ENCODE data around the gene MEIS1. TPM values are rescaled to one million over a fixed set of nuclear protein-coding genes. Genes with fewer than 3 reads are reported as not detected.

The MEIS1 gene
- total RNA-seq, 3 donors from 2014 or later: 23.2 to 196 (median 33.4) TPM

DNA sequence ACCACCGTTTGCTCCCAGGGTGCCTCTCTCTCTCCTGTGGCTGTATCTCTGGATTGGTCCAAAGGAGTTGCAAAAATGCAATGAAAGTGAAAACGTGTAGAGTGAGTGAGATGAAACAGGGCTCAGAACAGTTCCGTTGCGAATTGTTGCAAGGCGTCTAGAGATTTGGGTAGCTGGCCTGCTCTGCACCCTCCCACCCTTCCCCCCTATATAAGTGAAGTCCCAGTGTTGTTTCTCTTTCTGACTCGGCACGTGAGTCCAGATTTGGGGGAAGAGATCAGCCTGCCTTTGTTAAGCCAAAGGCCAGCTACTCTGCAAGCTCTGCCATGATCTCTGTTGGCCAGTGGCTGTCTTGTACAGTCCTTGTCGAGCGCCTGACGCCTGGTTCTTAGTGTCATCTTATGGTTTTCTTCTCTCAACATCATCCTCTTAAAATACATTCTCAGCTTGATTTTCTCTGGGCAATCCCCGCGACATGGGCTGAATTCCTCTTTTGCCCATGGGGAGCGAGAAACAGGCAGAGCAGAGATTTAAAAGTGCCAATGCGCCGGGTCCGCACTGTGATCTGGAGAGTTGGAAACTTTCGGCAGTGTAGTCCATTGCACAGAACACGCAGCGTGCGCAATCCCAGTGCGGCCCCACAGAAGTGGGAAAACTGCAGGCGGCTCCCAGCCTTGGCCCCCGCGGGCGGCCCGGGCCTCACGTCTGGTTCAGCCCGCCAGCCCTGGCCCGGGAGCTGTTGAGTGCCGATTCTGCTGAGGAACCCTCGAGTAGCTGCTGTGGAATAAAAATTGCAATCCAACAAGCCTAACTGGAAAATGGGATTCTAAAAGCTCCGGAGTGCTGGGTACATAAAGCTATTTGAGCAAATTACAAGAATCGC lies 9.3 kb downstream of the MEIS1 start:
- Histone ChIP-seq H3K4me1 (ENCODE audit: low read depth) (no peaks in the 10 kb centered on the region), H3K9me3 (no peaks in the 10 kb centered on the region), H3K4me3 (no peak overlapping the region), H3K36me3 (ENCODE audit: low read depth) (no peaks in the 10 kb centered on the region)
- intact Hi-C loops (cut with DNase I, micrococcal nuclease): loop anchor here in 1 of 2 donors (5.0 kb wide), 1 partner anchor 248 kb away; no protein-coding TSS in a partner anchor
- TF ChIP-seq, protein P1, sequence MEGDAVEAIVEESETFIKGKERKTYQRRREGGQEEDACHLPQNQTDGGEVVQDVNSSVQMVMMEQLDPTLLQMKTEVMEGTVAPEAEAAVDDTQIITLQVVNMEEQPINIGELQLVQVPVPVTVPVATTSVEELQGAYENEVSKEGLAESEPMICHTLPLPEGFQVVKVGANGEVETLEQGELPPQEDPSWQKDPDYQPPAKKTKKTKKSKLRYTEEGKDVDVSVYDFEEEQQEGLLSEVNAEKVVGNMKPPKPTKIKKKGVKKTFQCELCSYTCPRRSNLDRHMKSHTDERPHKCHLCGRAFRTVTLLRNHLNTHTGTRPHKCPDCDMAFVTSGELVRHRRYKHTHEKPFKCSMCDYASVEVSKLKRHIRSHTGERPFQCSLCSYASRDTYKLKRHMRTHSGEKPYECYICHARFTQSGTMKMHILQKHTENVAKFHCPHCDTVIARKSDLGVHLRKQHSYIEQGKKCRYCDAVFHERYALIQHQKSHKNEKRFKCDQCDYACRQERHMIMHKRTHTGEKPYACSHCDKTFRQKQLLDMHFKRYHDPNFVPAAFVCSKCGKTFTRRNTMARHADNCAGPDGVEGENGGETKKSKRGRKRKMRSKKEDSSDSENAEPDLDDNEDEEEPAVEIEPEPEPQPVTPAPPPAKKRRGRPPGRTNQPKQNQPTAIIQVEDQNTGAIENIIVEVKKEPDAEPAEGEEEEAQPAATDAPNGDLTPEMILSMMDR (IDR thresholded peaks at IDR 0.05): no peak
- ATAC-seq (no peak), DNase-seq (no peak)

DNA sequence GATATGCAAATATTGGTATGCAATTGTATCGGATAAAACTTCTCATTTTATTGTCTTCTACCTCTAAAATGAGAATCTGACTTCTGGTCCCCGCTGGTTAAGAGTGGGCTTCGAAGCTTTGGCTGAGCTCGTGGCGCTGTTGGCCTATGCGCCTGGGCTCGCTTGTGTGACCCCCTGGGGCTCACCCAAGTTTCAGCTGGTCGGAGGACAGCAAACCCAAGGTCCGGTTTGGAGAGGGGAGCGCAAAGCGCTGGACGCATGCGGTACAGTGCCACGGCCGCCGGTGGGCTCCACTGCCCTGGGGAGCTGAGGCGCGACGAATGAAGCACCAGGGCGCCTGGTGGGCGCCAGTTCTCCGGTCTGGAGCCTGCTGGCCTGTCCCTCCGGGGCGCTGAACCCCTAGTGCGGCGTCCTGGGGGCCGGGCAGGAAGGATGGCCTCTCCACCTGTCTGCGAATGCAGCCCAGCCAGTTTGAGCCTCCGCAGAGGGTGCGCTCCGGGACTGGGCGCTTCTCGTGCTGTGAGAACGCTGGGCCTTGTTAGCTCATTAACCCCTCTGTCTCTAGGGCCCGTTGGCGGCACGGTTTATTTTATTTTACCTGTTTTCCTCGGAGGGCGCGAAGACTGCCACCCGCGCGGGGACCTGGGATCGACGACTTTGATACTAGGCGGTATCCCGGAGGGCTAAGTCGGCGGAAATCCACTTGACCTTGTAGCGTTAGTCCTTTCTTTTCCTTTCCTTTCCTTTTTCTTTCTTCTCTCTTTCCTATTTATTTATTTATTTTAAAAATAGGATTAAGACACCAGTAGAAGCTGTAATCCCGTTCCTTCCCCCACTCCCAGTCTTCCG lies 10.4 kb downstream of the MEIS1 start:
- no peak for ATAC-seq
- no peaks in the 10 kb centered on the region for H3K4me1 ChIP-seq (ENCODE audit: low read depth)

DNA sequence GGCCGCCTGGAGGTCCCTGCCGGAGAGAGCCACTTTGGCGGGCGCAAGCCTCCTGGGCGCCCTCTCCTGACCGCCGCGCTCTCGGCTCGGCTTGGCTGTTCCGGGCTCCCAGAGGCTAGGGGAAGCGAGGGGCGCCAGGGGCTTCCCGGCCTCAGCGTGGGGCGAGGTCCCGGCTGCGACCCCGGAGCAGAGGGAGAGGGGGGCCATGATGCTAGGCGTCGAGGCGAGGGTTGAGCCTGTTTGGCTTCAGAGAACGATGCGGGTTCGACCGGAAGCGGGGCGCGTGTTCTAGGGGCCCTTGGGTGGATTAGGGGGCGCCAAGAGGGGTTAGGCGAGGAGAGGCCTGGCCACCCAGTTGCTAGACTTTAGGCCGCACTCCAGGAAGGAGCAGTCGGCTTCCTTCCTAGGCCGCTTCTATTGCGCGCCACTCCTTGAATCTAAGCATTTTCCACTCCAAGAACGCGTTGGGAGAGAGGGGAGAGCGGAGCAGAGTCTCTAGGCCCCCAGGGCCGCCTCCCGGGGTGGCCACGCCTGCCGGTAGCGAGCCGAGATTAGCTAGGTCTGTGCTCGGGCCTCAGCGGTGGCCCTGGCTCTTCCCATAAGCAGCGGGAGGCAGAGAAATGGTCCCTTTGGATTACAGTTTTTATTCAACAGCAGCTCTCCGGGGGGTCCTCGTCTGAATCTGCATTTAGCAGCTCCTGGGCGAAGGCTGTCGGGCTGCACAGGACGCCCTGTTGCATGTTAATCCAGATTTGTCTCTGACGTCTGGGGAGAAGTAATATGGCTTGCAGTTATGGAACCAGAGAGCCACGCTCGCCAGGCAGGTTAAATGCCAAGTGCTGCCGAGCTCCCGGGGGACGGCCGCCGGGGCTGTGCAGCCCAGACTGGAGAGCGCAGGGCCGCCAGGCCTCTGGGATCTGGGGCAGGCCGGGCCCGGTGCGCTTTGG lies 11.3 kb downstream of the MEIS1 start:
- ATAC-seq (peak; percentile 38), DNase-seq (peak in 2 of 3 donors; percentile 36 to 55)
- intact Hi-C loops (cut with DNase I, micrococcal nuclease): no loop called here
- H3K9me3 ChIP-seq: no peaks in the 10 kb centered on the region
- TF ChIP-seq, protein P1 (IDR thresholded peaks at IDR 0.05): no peak
- H3K4me3 ChIP-seq: no peak overlapping the region
- no peaks in the 10 kb centered on the region for H3K4me1 ChIP-seq (ENCODE audit: low read depth)
- no peaks in the 10 kb centered on the region for H3K36me3 ChIP-seq (ENCODE audit: low read depth)

More for the DNA sequence above, 10.4 kb downstream of the MEIS1 start:
- H3K4me3 ChIP-seq: no peak overlapping the region
- no peaks in the 10 kb centered on the region for H3K36me3 ChIP-seq (ENCODE audit: low read depth)
- TF ChIP-seq, protein P1 (IDR thresholded peaks at IDR 0.05): no peak
- no peak for DNase-seq
- H3K9me3 ChIP-seq: no peaks in the 10 kb centered on the region
- intact Hi-C loops (cut with DNase I, micrococcal nuclease): no loop called here

DNA sequence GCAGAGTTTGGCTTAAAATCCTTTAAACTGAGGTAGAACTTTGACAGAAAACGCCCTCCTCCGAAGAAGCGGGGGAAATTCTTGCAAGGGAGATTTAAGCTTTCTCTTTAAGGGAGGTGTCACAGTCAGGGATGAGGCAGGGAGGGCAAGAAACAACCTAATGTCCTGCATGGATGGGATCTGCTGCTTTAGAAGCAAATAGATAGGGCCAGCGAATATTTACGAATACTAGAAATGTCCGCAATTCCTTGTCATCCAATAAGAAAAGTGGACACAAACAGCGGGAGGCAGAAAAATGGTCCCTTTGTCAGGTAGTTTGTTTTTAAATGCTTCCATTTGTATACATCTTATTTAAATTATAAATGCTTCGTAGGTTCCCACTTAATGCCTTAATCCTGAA lies 12.0 kb downstream of the MEIS1 start:
- intact Hi-C loops (cut with DNase I, micrococcal nuclease): no loop called here
- DNase-seq: no peak
- no peaks in the 10 kb centered on the region for H3K36me3 ChIP-seq (ENCODE audit: low read depth)
- no peak for ATAC-seq
- no peak overlapping the region for H3K4me3 ChIP-seq
- H3K4me1 ChIP-seq (ENCODE audit: low read depth): no peaks in the 10 kb centered on the region
- TF ChIP-seq, protein P1 (IDR thresholded peaks at IDR 0.05): no peak
- no peaks in the 10 kb centered on the region for H3K9me3 ChIP-seq

DNA sequence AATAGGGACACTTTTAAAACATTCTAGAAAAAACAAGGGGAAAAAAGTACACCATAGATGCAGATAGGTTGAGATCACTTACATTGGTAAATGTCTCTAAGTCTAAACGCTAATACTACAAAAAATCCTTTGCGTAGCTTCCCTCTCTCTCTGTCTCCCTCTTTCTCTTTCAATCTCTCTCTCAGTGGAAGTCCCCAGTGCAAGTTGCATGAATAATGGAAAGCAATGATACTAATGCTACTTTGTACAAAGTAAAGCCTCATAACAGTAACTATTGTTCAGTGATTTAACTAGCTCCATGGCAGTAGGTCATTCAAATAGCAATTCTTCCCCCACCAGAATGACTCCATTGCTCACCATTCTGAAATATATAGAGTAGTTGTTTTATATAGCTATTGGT lies 12.8 kb downstream of the MEIS1 start:
- Histone ChIP-seq H3K4me3 (no peak overlapping the region), H3K9me3 (no peaks in the 10 kb centered on the region), H3K4me1 (ENCODE audit: low read depth) (no peaks in the 10 kb centered on the region), H3K36me3 (ENCODE audit: low read depth) (no peaks in the 10 kb centered on the region)
- TF ChIP-seq, protein P1 (IDR thresholded peaks at IDR 0.05): no peak
- intact Hi-C loops (cut with DNase I, micrococcal nuclease): no loop called here
- no peak for DNase-seq
- ATAC-seq: no peak
